DOHH2 (cell line): ENCODE results near the gene SLC2A4RG.

Experiments
- H3F3A ChIP-seq: fragments of 200-600 bp; sonication (generic), shearing (Covaris generic); 2 replicates; pipeline ENCODE4 v1.6.0; 2016; ENCODE audit warnings: antibody characterized with exemption, mild to moderate bottlenecking; ENCODE audit not compliant: control insufficient read depth, insufficient read depth
- H3K27ac ChIP-seq: fragments of 200-600 bp; sonication (generic); 2 replicates; pipeline ENCODE4 v1.5.1; 2014; ENCODE audit warnings: low read depth, mild to moderate bottlenecking, low read length, moderate library complexity
- H3K27me3 ChIP-seq: fragments of 200-600 bp; sonication (generic); 2 replicates; pipeline ENCODE4 v1.6.1; 2014; ENCODE audit warnings: mild to moderate bottlenecking, low read length, mixed read lengths; ENCODE audit not compliant: control insufficient read depth
- H3K36me3 ChIP-seq: fragments of 200-600 bp; sonication (generic); 2 replicates; pipeline ENCODE4 v1.6.1; 2014; ENCODE audit warnings: mild to moderate bottlenecking, low read length, moderate library complexity, mixed read lengths; ENCODE audit not compliant: control insufficient read depth
- H3K4me1 ChIP-seq: fragments of 200-600 bp; sonication (generic); 2 replicates; pipeline ENCODE4 v1.6.1; 2014; ENCODE audit warnings: mild to moderate bottlenecking, low read length, mixed read lengths; ENCODE audit not compliant: control insufficient read depth
- H3K4me2 ChIP-seq: fragments of 200-600 bp; sonication (generic); 2 replicates; pipeline ENCODE4 v1.6.0; 2014; ENCODE audit warnings: mild to moderate bottlenecking, low read length, moderate library complexity
- H3K4me3 ChIP-seq: fragments of 200-600 bp; sonication (generic); 2 replicates; pipeline ENCODE4 v1.5.1; 2014; ENCODE audit warnings: mild to moderate bottlenecking, low read length, mixed read lengths
- H3K79me2 ChIP-seq: fragments of 200-600 bp; sonication (generic); 2 replicates; pipeline ENCODE4 v1.6.1; 2014; ENCODE audit warnings: mild to moderate bottlenecking, low read length, mixed read lengths; ENCODE audit not compliant: control insufficient read depth
- H3K9me2 ChIP-seq: fragments of 200-600 bp; sonication (generic); replicated peaks from 2 replicates; pipeline ENCODE4 v1.6.1; 2014; ENCODE audit warnings: mild to moderate bottlenecking, low read length, mixed read lengths; ENCODE audit not compliant: control insufficient read depth
- H3K9me3 ChIP-seq: fragments of 200-600 bp; sonication (generic); 2 replicates; pipeline ENCODE4 v1.6.1; 2014; ENCODE audit warnings: antibody characterized with exemption, low read length, mixed read lengths; ENCODE audit not compliant: control insufficient read depth, insufficient read depth
- H4K20me1 ChIP-seq: fragments of 200-600 bp; sonication (generic); 2 replicates; pipeline ENCODE4 v1.6.0; 2014; ENCODE audit warnings: low read depth, mild to moderate bottlenecking, antibody characterized with exemption, low read length, moderate library complexity; ENCODE audit not compliant: control insufficient read depth, insufficient read depth
- CTCF ChIP-seq: fragments of 200-600 bp; sonication (generic); IDR thresholded peaks from one replicate; pipeline ENCODE4 v1.5.1; 2014; ENCODE audit warnings: antibody characterized with exemption, mild to moderate bottlenecking, low read depth, low read length; ENCODE audit not compliant: poor library complexity, severe bottlenecking
- EZH2phosphoT487 ChIP-seq: fragments of 200-600 bp; sonication (generic); IDR thresholded peaks from 2 replicates; pipeline ENCODE4 v1.6.1; 2017; ENCODE audit warnings: borderline replicate concordance, mild to moderate bottlenecking, antibody characterized with exemption, low read length, moderate library complexity, mixed read lengths

The SLC2A4RG gene

GRCh38 chr20:63744574-63745423 is 5.2 kb downstream of the SLC2A4RG start:
- H3K9me3 ChIP-seq = no peaks in the 10 kb centered on the region
- no peaks in the 10 kb centered on the region for H3K27me3 ChIP-seq
- H3K9me2 ChIP-seq = no peaks in the 10 kb centered on the region
- no peak overlapping the region for H3K4me3 ChIP-seq
- no peaks in the 10 kb centered on the region for H3K36me3 ChIP-seq
- no peak overlapping the region for H3K4me2 ChIP-seq
- no peaks in the 10 kb centered on the region for H4K20me1 ChIP-seq
- 0 out of 2 replicates have a peak, but pooled peaks cover 4% of the 10 kb centered on the region for H3F3A ChIP-seq
- TF ChIP-seq CTCF (no peak), EZH2phosphoT487 (no peak)
- H3K27ac ChIP-seq = no peak overlapping the region
- no peaks in the 10 kb centered on the region for H3K79me2 ChIP-seq
- H3K4me1 ChIP-seq = peaks cover 14% of the 10 kb centered on the region

GRCh38 chr20:63745424-63745805 is 5.8 kb downstream of the SLC2A4RG start:
- Histone ChIP-seq H3K27me3 (no peaks in the 10 kb centered on the region), H3K4me1 (peaks cover 12% of the 10 kb centered on the region), H3K9me3 (no peaks in the 10 kb centered on the region), H3K27ac (no peak overlapping the region), H4K20me1 (no peaks in the 10 kb centered on the region), H3F3A (0 out of 2 replicates have a peak, but pooled peaks cover 4% of the 10 kb centered on the region), H3K4me2 (no peak overlapping the region), H3K79me2 (no peaks in the 10 kb centered on the region), H3K9me2 (no peaks in the 10 kb centered on the region), H3K36me3 (no peaks in the 10 kb centered on the region), H3K4me3 (no peak overlapping the region)
- TF ChIP-seq CTCF (no peak), EZH2phosphoT487 (no peak)

- Histone ChIP-seq H3F3A (0 out of 2 replicates have a peak, but pooled peaks cover 4% of the 10 kb centered on the region), H3K79me2 (no peaks in the 10 kb centered on the region), H3K9me3 (no peaks in the 10 kb centered on the region), H3K9me2 (no peaks in the 10 kb centered on the region), H3K36me3 (no peaks in the 10 kb centered on the region), H3K4me2 (no peak overlapping the region), H3K4me3 (no peak overlapping the region), H4K20me1 (no peaks in the 10 kb centered on the region), H3K27ac (no peak overlapping the region), H3K27me3 (no peaks in the 10 kb centered on the region), H3K4me1 (peaks cover 11% of the 10 kb centered on the region)
- TF ChIP-seq CTCF (no peak), EZH2phosphoT487 (no peak)
These were observed 6.6 kb downstream of the SLC2A4RG start for GRCh38 chr20:63745961-63746731.
